ENCODE results near the gene USP40.

Gene USP40

GRCh38 chr2:233469261-233470010 is 97.1 kb downstream of the USP40 start:
- no peak for DNase-seq
- Histone ChIP-seq H4K8ac (ENCODE audit: low read depth, low read length) (no peak overlapping the region), H3K23ac (ENCODE audit: low read length) (no peak overlapping the region), H3K36me3 (ENCODE audit: control insufficient read depth in 1 of 2, insufficient read depth in 2 of 2, low read length in 2 of 2) (peaks cover 35 to 42% of the 10 kb centered on the region in 2 experiments), H2BK120ac (ENCODE audit: insufficient read depth, low read length, poor library complexity) (no peak overlapping the region), H3K27ac (ENCODE audit: low read depth, low read length) (no peak overlapping the region), H2AFZ (ENCODE audit: insufficient read depth, low read length, poor library complexity) (no peak overlapping the region), H2BK5ac (ENCODE audit: low read depth, low read length, poor library complexity) (no peak overlapping the region), H3K79me1 (ENCODE audit: low read length) (no peaks in the 10 kb centered on the region), H4K12ac (ENCODE audit: low read depth, low read length) (no peak overlapping the region), H3K79me2 (ENCODE audit: control insufficient read depth, insufficient read depth, low read length, poor library complexity) (no peaks in the 10 kb centered on the region), H3K9me3 (ENCODE audit: insufficient read depth, low read depth, low read length) (no peaks in the 10 kb centered on the region), H3K4me1 (ENCODE audit: control insufficient read depth in 1 of 2, insufficient read depth in 2 of 2, low read length in 2 of 2) (no peaks in the 10 kb centered on the region), H3K4me2 (ENCODE audit: low read length) (no peak overlapping the region), H3K18ac (ENCODE audit: low read length) (no peak overlapping the region), H3K4me3 (ENCODE audit: low read depth, low read length) (no peak overlapping the region), H4K91ac (ENCODE audit: low read depth, low read length) (no peak overlapping the region), H3K4ac (ENCODE audit: low read depth, low read length) (no peak overlapping the region), H3K9ac (ENCODE audit: low read length) (no peak overlapping the region), H2BK12ac (ENCODE audit: low read length) (no peak overlapping the region), H2AK5ac (ENCODE audit: low read length) (no peak overlapping the region), H3K27me3 (ENCODE audit: insufficient read depth, low read length) (no peaks in the 10 kb centered on the region), H3K14ac (ENCODE audit: low read length) (no peak overlapping the region)
- no CpG with 5 or more reads among the region's 32 CpGs for WGBS (ENCODE audit: extremely low coverage, insufficient coverage, insufficient read length)

GRCh38 chr2:233468741-233469110 is 97.9 kb downstream of the USP40 start:
- Histone ChIP-seq H3K79me1 (ENCODE audit: low read length) (no peaks in the 10 kb centered on the region), H2AK5ac (ENCODE audit: low read length) (no peak overlapping the region), H2BK12ac (ENCODE audit: low read length) (no peak overlapping the region), H3K27me3 (ENCODE audit: insufficient read depth, low read length) (no peaks in the 10 kb centered on the region), H2AFZ (ENCODE audit: insufficient read depth, low read length, poor library complexity) (no peak overlapping the region), H3K4me1 (ENCODE audit: control insufficient read depth in 1 of 2, insufficient read depth in 2 of 2, low read length in 2 of 2) (no peaks in the 10 kb centered on the region), H3K9me3 (ENCODE audit: insufficient read depth, low read depth, low read length) (no peaks in the 10 kb centered on the region), H3K4ac (ENCODE audit: low read depth, low read length) (no peak overlapping the region), H4K91ac (ENCODE audit: low read depth, low read length) (no peak overlapping the region), H3K36me3 (ENCODE audit: control insufficient read depth in 1 of 2, insufficient read depth in 2 of 2, low read length in 2 of 2) (peaks cover 42 to 46% of the 10 kb centered on the region in 2 experiments), H3K9ac (ENCODE audit: low read length) (no peak overlapping the region), H3K14ac (ENCODE audit: low read length) (no peak overlapping the region), H3K4me2 (ENCODE audit: low read length) (no peak overlapping the region), H4K12ac (ENCODE audit: low read depth, low read length) (no peak overlapping the region), H3K27ac (ENCODE audit: low read depth, low read length) (no peak overlapping the region), H4K8ac (ENCODE audit: low read depth, low read length) (no peak overlapping the region), H3K4me3 (ENCODE audit: low read depth, low read length) (no peak overlapping the region), H3K23ac (ENCODE audit: low read length) (no peak overlapping the region), H3K79me2 (ENCODE audit: control insufficient read depth, insufficient read depth, low read length, poor library complexity) (no peaks in the 10 kb centered on the region), H3K18ac (ENCODE audit: low read length) (no peak overlapping the region), H2BK120ac (ENCODE audit: insufficient read depth, low read length, poor library complexity) (no peak overlapping the region), H2BK5ac (ENCODE audit: low read depth, low read length, poor library complexity) (no peak overlapping the region)
- DNase-seq = no peak
- no CpG with 5 or more reads among the region's 8 CpGs for WGBS (ENCODE audit: extremely low coverage, insufficient coverage, insufficient read length)

GRCh38 chr2:233468047-233468740 is 98.4 kb downstream of the USP40 start:
- Histone ChIP-seq H2AK5ac (ENCODE audit: low read length) (no peak overlapping the region), H3K79me1 (ENCODE audit: low read length) (no peaks in the 10 kb centered on the region), H2BK12ac (ENCODE audit: low read length) (no peak overlapping the region), H2BK5ac (ENCODE audit: low read depth, low read length, poor library complexity) (no peak overlapping the region), H3K4ac (ENCODE audit: low read depth, low read length) (no peak overlapping the region), H3K4me1 (ENCODE audit: control insufficient read depth in 1 of 2, insufficient read depth in 2 of 2, low read length in 2 of 2) (no peaks in the 10 kb centered on the region), H3K36me3 (ENCODE audit: control insufficient read depth in 1 of 2, insufficient read depth in 2 of 2, low read length in 2 of 2) (peaks cover 44 to 48% of the 10 kb centered on the region in 2 experiments), H3K9ac (ENCODE audit: low read length) (no peak overlapping the region), H3K18ac (ENCODE audit: low read length) (no peak overlapping the region), H3K27ac (ENCODE audit: low read depth, low read length) (no peak overlapping the region), H2AFZ (ENCODE audit: insufficient read depth, low read length, poor library complexity) (no peak overlapping the region), H2BK120ac (ENCODE audit: insufficient read depth, low read length, poor library complexity) (no peak overlapping the region), H3K79me2 (ENCODE audit: control insufficient read depth, insufficient read depth, low read length, poor library complexity) (no peaks in the 10 kb centered on the region), H3K4me2 (ENCODE audit: low read length) (no peak overlapping the region), H4K91ac (ENCODE audit: low read depth, low read length) (no peak overlapping the region), H3K4me3 (ENCODE audit: low read depth, low read length) (no peak overlapping the region), H3K23ac (ENCODE audit: low read length) (no peak overlapping the region), H4K12ac (ENCODE audit: low read depth, low read length) (no peak overlapping the region), H3K9me3 (ENCODE audit: insufficient read depth, low read depth, low read length) (no peaks in the 10 kb centered on the region), H3K27me3 (ENCODE audit: insufficient read depth, low read length) (no peaks in the 10 kb centered on the region), H4K8ac (ENCODE audit: low read depth, low read length) (no peak overlapping the region), H3K14ac (ENCODE audit: low read length) (no peak overlapping the region)
- WGBS (ENCODE audit: extremely low coverage, insufficient coverage, insufficient read length) = no CpG with 5 or more reads among the region's 22 CpGs
- DNase-seq = no peak

- H4K91ac ChIP-seq (ENCODE audit: low read depth, low read length) = no peak overlapping the region
- no peak overlapping the region for H3K23ac ChIP-seq (ENCODE audit: low read length)
- no peaks in the 10 kb centered on the region for H3K79me2 ChIP-seq (ENCODE audit: control insufficient read depth, insufficient read depth, low read length, poor library complexity)
- no peak overlapping the region for H2AFZ ChIP-seq (ENCODE audit: insufficient read depth, low read length, poor library complexity)
- no peaks in the 10 kb centered on the region for H3K79me1 ChIP-seq (ENCODE audit: low read length)
- H3K9ac ChIP-seq (ENCODE audit: low read length) = no peak overlapping the region
- no peak overlapping the region for H4K12ac ChIP-seq (ENCODE audit: low read depth, low read length)
- no peaks in the 10 kb centered on the region for H3K27me3 ChIP-seq (ENCODE audit: insufficient read depth, low read length)
- H3K4ac ChIP-seq (ENCODE audit: low read depth, low read length) = no peak overlapping the region
- H3K4me3 ChIP-seq (ENCODE audit: low read depth, low read length) = no peak overlapping the region
- H2BK120ac ChIP-seq (ENCODE audit: insufficient read depth, low read length, poor library complexity) = no peak overlapping the region
- no peaks in the 10 kb centered on the region for H3K4me1 ChIP-seq (ENCODE audit: control insufficient read depth in 1 of 2, insufficient read depth in 2 of 2, low read length in 2 of 2)
- H2BK12ac ChIP-seq (ENCODE audit: low read length) = no peak overlapping the region
- H3K4me2 ChIP-seq (ENCODE audit: low read length) = no peak overlapping the region
- H3K18ac ChIP-seq (ENCODE audit: low read length) = no peak overlapping the region
- no CpG with 5 or more reads among the region's 20 CpGs for WGBS (ENCODE audit: extremely low coverage, insufficient coverage, insufficient read length)
- peaks cover 53 to 57% of the 10 kb centered on the region in 2 experiments for H3K36me3 ChIP-seq (ENCODE audit: control insufficient read depth in 1 of 2, insufficient read depth in 2 of 2, low read length in 2 of 2)
- H2BK5ac ChIP-seq (ENCODE audit: low read depth, low read length, poor library complexity) = no peak overlapping the region
- no peak overlapping the region for H2AK5ac ChIP-seq (ENCODE audit: low read length)
- no peaks in the 10 kb centered on the region for H3K9me3 ChIP-seq (ENCODE audit: insufficient read depth, low read depth, low read length)
- no peak overlapping the region for H3K14ac ChIP-seq (ENCODE audit: low read length)
- no peak for DNase-seq
- H3K27ac ChIP-seq (ENCODE audit: low read depth, low read length) = no peak overlapping the region
- H4K8ac ChIP-seq (ENCODE audit: low read depth, low read length) = no peak overlapping the region
These were observed 99.5 kb downstream of the USP40 start for GRCh38 chr2:233466991-233467603.
